Sigmoid colon (tissue), 4 donors: ENCODE measurements around the gene SFXN5.

ENCODE experiments used
- EP300 ChIP-seq, 4 donors: sonication (generic); formaldehyde crosslinking; IDR thresholded peaks; one replicate each; pipeline ENCODE4 v1.6.1; 2017; ENCODE audit warnings: antibody characterized with exemption in 4 of 4
- POLR2AphosphoS5 ChIP-seq, 4 donors: sonication (generic); formaldehyde crosslinking; IDR thresholded peaks; one replicate each; pipeline ENCODE4 v1.6.1; 2017; ENCODE audit warnings: antibody characterized with exemption in 4 of 4
- TF ChIP-seq, protein P1 (sequence below), 4 experiments: fragments of 450-650 bp in 3 of 4; fragments of 200-600 bp in 1 of 4; IDR thresholded peaks; one replicate each; pipeline ENCODE4 v1.5.1; 2016 to 2019; ENCODE audit warnings: antibody characterized with exemption in 4 of 4, mild to moderate bottlenecking in 3 of 4, moderate library complexity in 2 of 4

DNA sequence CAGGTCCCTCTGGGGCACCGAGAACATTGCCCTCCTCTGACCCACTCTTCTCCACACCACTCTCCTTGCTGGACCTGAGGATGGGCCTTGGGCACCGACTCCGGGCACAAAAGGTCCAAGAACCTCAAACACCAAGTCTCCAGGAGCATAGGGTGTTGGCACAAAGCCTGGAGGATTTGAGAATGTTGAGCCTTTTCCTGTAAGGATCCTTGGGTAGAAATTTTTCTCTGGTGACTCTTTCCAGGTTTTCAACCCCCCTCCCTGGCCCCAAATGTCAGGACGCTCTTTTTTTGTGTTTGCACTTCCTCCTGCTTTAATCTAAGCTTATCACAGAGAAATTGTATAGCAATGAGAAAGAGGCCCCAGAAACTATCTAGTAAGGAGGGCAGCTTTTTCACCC, 175.1 kb downstream of the SFXN5 start:
- TF ChIP-seq POLR2AphosphoS5 (IDR thresholded peaks at IDR 0.05) (no peak), EP300 (IDR thresholded peaks at IDR 0.05) (no peak)
- TF ChIP-seq, protein P1, sequence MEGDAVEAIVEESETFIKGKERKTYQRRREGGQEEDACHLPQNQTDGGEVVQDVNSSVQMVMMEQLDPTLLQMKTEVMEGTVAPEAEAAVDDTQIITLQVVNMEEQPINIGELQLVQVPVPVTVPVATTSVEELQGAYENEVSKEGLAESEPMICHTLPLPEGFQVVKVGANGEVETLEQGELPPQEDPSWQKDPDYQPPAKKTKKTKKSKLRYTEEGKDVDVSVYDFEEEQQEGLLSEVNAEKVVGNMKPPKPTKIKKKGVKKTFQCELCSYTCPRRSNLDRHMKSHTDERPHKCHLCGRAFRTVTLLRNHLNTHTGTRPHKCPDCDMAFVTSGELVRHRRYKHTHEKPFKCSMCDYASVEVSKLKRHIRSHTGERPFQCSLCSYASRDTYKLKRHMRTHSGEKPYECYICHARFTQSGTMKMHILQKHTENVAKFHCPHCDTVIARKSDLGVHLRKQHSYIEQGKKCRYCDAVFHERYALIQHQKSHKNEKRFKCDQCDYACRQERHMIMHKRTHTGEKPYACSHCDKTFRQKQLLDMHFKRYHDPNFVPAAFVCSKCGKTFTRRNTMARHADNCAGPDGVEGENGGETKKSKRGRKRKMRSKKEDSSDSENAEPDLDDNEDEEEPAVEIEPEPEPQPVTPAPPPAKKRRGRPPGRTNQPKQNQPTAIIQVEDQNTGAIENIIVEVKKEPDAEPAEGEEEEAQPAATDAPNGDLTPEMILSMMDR (IDR thresholded peaks at IDR 0.05) = no peak
